ENCODE data around the gene ABCA4. TPM values are rescaled to one million over a fixed set of nuclear protein-coding genes. Genes with fewer than 3 reads are reported as not detected.
"Not testable (repeated sequence)": the region's sequence is repeated elsewhere in the genome, so short reads cannot be mapped to it uniquely, and the experiment has no call there.

The ABCA4 gene
- total RNA-seq, 1 experiment from 2014 or later: not detected

- H3K9me2 ChIP-seq (replicated peaks; ENCODE audit: insufficient read depth, low read length): no peaks in the 10 kb centered on the region
- H3K4me1 ChIP-seq (ENCODE audit: low read length): no peaks in the 10 kb centered on the region
- no peak overlapping the region for H3K9ac ChIP-seq (ENCODE audit: low read length)
- no peaks in the 10 kb centered on the region for H3K27me3 ChIP-seq (ENCODE audit: low read length)
- no peak overlapping the region for H3K4me3 ChIP-seq (ENCODE audit: low read length)
- no peak overlapping the region for H3K4me2 ChIP-seq (ENCODE audit: low read depth, low read length, poor library complexity, severe bottlenecking)
- H3K79me2 ChIP-seq (ENCODE audit: low read length): no peaks in the 10 kb centered on the region
- H3K9me3 ChIP-seq (ENCODE audit: low read length): no peaks in the 10 kb centered on the region
- no peaks in the 10 kb centered on the region for H4K20me1 ChIP-seq (ENCODE audit: insufficient read depth, low read depth, low read length)
- H2AFZ ChIP-seq (ENCODE audit: low read length): no peak overlapping the region
- no peak for DNase-seq
- no peak overlapping the region for H3K27ac ChIP-seq (ENCODE audit: low read length)
- no peaks in the 10 kb centered on the region for H3K36me3 ChIP-seq (ENCODE audit: insufficient read depth, low read length)
Observed at GRCh38 chr1:94001397-94002045, 119.4 kb downstream of the ABCA4 start.

GRCh38 chr1:94000510-94001282 lies 120.3 kb downstream of the ABCA4 start:
- H3K9ac ChIP-seq (ENCODE audit: low read length): no peak overlapping the region
- H3K79me2 ChIP-seq (ENCODE audit: low read length): no peaks in the 10 kb centered on the region
- H3K9me2 ChIP-seq (replicated peaks; ENCODE audit: insufficient read depth, low read length): no peaks in the 10 kb centered on the region
- no peaks in the 10 kb centered on the region for H4K20me1 ChIP-seq (ENCODE audit: insufficient read depth, low read depth, low read length)
- no peaks in the 10 kb centered on the region for H3K4me1 ChIP-seq (ENCODE audit: low read length)
- H2AFZ ChIP-seq (ENCODE audit: low read length): no peak overlapping the region
- H3K27me3 ChIP-seq (ENCODE audit: low read length): no peaks in the 10 kb centered on the region
- H3K9me3 ChIP-seq (ENCODE audit: low read length): no peaks in the 10 kb centered on the region
- H3K4me3 ChIP-seq (ENCODE audit: low read length): no peak overlapping the region
- no peaks in the 10 kb centered on the region for H3K36me3 ChIP-seq (ENCODE audit: insufficient read depth, low read length)
- H3K27ac ChIP-seq (ENCODE audit: low read length): no peak overlapping the region
- DNase-seq: no peak
- no peak overlapping the region for H3K4me2 ChIP-seq (ENCODE audit: low read depth, low read length, poor library complexity, severe bottlenecking)

- H3K4me1 ChIP-seq (ENCODE audit: low read length): no peaks in the 10 kb centered on the region
- DNase-seq: no peak
- H3K9ac ChIP-seq (ENCODE audit: low read length): no peak overlapping the region
- no peaks in the 10 kb centered on the region for H3K79me2 ChIP-seq (ENCODE audit: low read length)
- no peaks in the 10 kb centered on the region for H3K27me3 ChIP-seq (ENCODE audit: low read length)
- H3K36me3 ChIP-seq (ENCODE audit: insufficient read depth, low read length): no peaks in the 10 kb centered on the region
- no peaks in the 10 kb centered on the region for H3K9me2 ChIP-seq (replicated peaks; ENCODE audit: insufficient read depth, low read length)
- H4K20me1 ChIP-seq (ENCODE audit: insufficient read depth, low read depth, low read length): no peaks in the 10 kb centered on the region
- no peak overlapping the region for H3K4me3 ChIP-seq (ENCODE audit: low read length)
- no peak overlapping the region for H3K4me2 ChIP-seq (ENCODE audit: low read depth, low read length, poor library complexity, severe bottlenecking)
- H3K27ac ChIP-seq (ENCODE audit: low read length): no peak overlapping the region
- no peaks in the 10 kb centered on the region for H3K9me3 ChIP-seq (ENCODE audit: low read length)
- no peak overlapping the region for H2AFZ ChIP-seq (ENCODE audit: low read length)
Observed at GRCh38 chr1:93999840-94000415, 121.0 kb downstream of the ABCA4 start.

- H3K9me3 ChIP-seq (ENCODE audit: low read length); H3K4me3 ChIP-seq (ENCODE audit: low read length); DNase-seq; H3K9me2 ChIP-seq (replicated peaks; ENCODE audit: insufficient read depth, low read length); H3K27me3 ChIP-seq (ENCODE audit: low read length); H3K4me2 ChIP-seq (ENCODE audit: low read depth, low read length, poor library complexity, severe bottlenecking); H3K36me3 ChIP-seq (ENCODE audit: insufficient read depth, low read length); H2AFZ ChIP-seq (ENCODE audit: low read length); H3K4me1 ChIP-seq (ENCODE audit: low read length); H3K27ac ChIP-seq (ENCODE audit: low read length); H3K79me2 ChIP-seq (ENCODE audit: low read length); H3K9ac ChIP-seq (ENCODE audit: low read length); H4K20me1 ChIP-seq (ENCODE audit: insufficient read depth, low read depth, low read length): not testable (repeated sequence)
Observed at GRCh38 chr1:93998532-93998931, 122.4 kb downstream of the ABCA4 start.

DNA sequence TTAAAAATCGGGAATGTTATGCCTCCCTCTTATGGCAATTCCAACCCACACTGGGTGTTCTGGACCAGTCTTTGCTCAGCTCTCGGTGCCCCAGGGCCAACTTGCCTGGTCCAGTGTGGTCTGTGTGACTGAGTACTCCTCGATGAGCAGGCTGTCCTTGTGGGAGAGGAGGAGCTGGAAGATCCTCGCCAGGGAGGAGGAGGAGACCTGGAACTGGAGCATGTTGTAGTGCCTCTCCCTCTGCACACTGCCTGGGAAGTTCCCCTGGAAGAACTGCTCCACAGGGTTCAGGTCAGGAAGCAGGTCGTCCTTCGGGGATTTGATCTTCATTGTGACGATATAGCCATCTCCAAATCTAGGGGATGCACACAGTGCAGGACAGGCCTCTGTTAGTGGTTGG lies 123.2 kb downstream of the ABCA4 start:
- no peak for DNase-seq
- no peaks in the 10 kb centered on the region for H4K20me1 ChIP-seq (ENCODE audit: insufficient read depth, low read depth, low read length)

DNA sequence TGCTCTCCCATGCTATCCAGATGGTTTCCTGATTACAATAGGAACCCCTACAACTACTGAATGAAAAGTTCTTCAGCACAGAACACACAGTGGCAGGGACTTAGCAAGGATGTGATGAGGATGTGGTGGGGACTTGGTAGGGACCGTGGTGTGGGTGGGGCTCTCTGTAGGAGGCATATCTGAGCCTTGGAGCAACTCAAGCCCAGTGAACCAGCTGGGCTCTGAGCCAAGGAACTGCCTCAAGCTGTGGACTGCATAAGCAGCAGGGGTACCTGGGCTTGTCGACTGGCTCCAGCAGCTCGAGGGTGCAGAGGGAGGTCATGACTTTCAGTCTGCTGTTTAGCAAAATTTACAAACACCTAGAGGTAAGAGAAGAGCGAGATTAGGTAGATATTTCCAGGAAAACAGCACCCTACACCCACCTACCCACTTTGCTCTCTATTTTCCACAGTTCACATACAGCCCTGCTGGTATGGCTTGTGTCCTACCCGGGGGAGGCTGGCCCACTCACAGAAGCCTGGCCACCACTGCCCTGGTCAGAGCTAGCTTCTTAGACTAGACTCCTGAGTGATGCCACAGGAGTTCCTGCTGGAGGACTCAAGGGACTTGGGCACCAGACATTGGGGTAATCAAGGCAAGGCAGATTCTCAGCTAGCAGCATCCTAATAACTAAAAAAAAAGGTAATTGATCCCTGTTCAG lies 125.0 kb downstream of the ABCA4 start:
- no peaks in the 10 kb centered on the region for H3K9me2 ChIP-seq (replicated peaks; ENCODE audit: insufficient read depth, low read length)
- no peak overlapping the region for H3K27ac ChIP-seq (ENCODE audit: low read length)
- H3K9me3 ChIP-seq (ENCODE audit: low read length): no peaks in the 10 kb centered on the region
- no peaks in the 10 kb centered on the region for H3K27me3 ChIP-seq (ENCODE audit: low read length)
- H3K36me3 ChIP-seq (ENCODE audit: insufficient read depth, low read length): no peaks in the 10 kb centered on the region
- no peaks in the 10 kb centered on the region for H3K79me2 ChIP-seq (ENCODE audit: low read length)
- no peaks in the 10 kb centered on the region for H4K20me1 ChIP-seq (ENCODE audit: insufficient read depth, low read depth, low read length)
- no peaks in the 10 kb centered on the region for H3K4me1 ChIP-seq (ENCODE audit: low read length)
- no peak overlapping the region for H3K4me2 ChIP-seq (ENCODE audit: low read depth, low read length, poor library complexity, severe bottlenecking)
- H3K4me3 ChIP-seq (ENCODE audit: low read length): no peak overlapping the region
- no peak for DNase-seq
- H3K9ac ChIP-seq (ENCODE audit: low read length): no peak overlapping the region
- no peak overlapping the region for H2AFZ ChIP-seq (ENCODE audit: low read length)

More for the DNA sequence above, 123.2 kb downstream of the ABCA4 start:
- Histone ChIP-seq H3K9me3 (ENCODE audit: low read length) (no peaks in the 10 kb centered on the region), H3K79me2 (ENCODE audit: low read length) (no peaks in the 10 kb centered on the region), H3K27ac (ENCODE audit: low read length) (no peak overlapping the region), H3K4me2 (ENCODE audit: low read depth, low read length, poor library complexity, severe bottlenecking) (no peak overlapping the region), H3K36me3 (ENCODE audit: insufficient read depth, low read length) (no peaks in the 10 kb centered on the region), H3K27me3 (ENCODE audit: low read length) (no peaks in the 10 kb centered on the region), H3K4me3 (ENCODE audit: low read length) (no peak overlapping the region), H3K9me2 (replicated peaks; ENCODE audit: insufficient read depth, low read length) (no peaks in the 10 kb centered on the region), H2AFZ (ENCODE audit: low read length) (no peak overlapping the region), H3K4me1 (ENCODE audit: low read length) (no peaks in the 10 kb centered on the region), H3K9ac (ENCODE audit: low read length) (no peak overlapping the region)

DNA sequence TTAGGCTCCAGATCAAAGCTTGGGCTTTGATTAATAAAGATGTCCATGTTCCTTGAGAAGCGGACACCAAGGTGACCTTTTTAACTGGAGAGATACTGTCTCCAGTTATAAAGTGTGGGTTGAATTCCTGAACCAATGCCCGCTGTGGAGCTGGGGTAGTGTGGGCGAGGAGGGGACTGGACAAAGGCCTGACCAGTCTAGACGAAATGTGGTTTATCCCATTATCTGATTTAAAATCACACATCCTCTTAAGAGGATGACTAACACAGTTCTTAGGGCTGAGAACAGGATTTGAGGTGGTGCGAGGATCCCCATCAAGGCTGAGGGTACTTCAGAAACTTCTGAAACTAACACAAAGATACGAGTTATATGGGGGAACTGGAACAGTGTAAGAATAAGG lies 127.2 kb downstream of the ABCA4 start:
- Histone ChIP-seq H3K9me3 (ENCODE audit: low read length) (no peaks in the 10 kb centered on the region), H3K9me2 (replicated peaks; ENCODE audit: insufficient read depth, low read length) (no peaks in the 10 kb centered on the region), H3K9ac (ENCODE audit: low read length) (no peak overlapping the region), H3K4me2 (ENCODE audit: low read depth, low read length, poor library complexity, severe bottlenecking) (no peak overlapping the region), H3K79me2 (ENCODE audit: low read length) (no peaks in the 10 kb centered on the region), H3K27me3 (ENCODE audit: low read length) (no peaks in the 10 kb centered on the region), H4K20me1 (ENCODE audit: insufficient read depth, low read depth, low read length) (no peaks in the 10 kb centered on the region), H2AFZ (ENCODE audit: low read length) (no peak overlapping the region), H3K36me3 (ENCODE audit: insufficient read depth, low read length) (no peaks in the 10 kb centered on the region), H3K4me3 (ENCODE audit: low read length) (no peak overlapping the region), H3K27ac (ENCODE audit: low read length) (no peak overlapping the region), H3K4me1 (ENCODE audit: low read length) (no peaks in the 10 kb centered on the region)
- no peak for DNase-seq

GRCh38 chr1:93992954-93993353 lies 128.0 kb downstream of the ABCA4 start:
- no peak overlapping the region for H3K9ac ChIP-seq (ENCODE audit: low read length)
- no peaks in the 10 kb centered on the region for H3K27me3 ChIP-seq (ENCODE audit: low read length)
- H4K20me1 ChIP-seq (ENCODE audit: insufficient read depth, low read depth, low read length): no peaks in the 10 kb centered on the region
- H3K36me3 ChIP-seq (ENCODE audit: insufficient read depth, low read length): no peaks in the 10 kb centered on the region
- no peak overlapping the region for H3K4me3 ChIP-seq (ENCODE audit: low read length)
- H3K79me2 ChIP-seq (ENCODE audit: low read length): no peaks in the 10 kb centered on the region
- no peaks in the 10 kb centered on the region for H3K9me2 ChIP-seq (replicated peaks; ENCODE audit: insufficient read depth, low read length)
- no peaks in the 10 kb centered on the region for H3K9me3 ChIP-seq (ENCODE audit: low read length)
- no peak overlapping the region for H3K27ac ChIP-seq (ENCODE audit: low read length)
- H2AFZ ChIP-seq (ENCODE audit: low read length): no peak overlapping the region
- no peak for DNase-seq
- no peak overlapping the region for H3K4me2 ChIP-seq (ENCODE audit: low read depth, low read length, poor library complexity, severe bottlenecking)
- H3K4me1 ChIP-seq (ENCODE audit: low read length): no peaks in the 10 kb centered on the region

Data from Karpas-422 (cell line).